GM23338 (cell line): Measurements from ENCODE around the gene SUGCT. TPM values are rescaled to one million over a fixed set of nuclear protein-coding genes. Genes with fewer than 3 reads are reported as not detected.

Experiments used
- ATAC-seq: fragments of 200-7000 bp; cut with Tn5 transposase; 3 replicates; pipeline ENCODE4 v1.9.1; 2020
- DNase-seq: peaks from one replicate; pipeline ENCODE4 v3.0.0-alpha.2; 2015; ENCODE audit warnings: low spot score
- H2AFZ ChIP-seq: fragments of 200-600 bp; sonication (generic); 2 replicates; pipeline ENCODE4 v1.8.0; 2016; ENCODE audit warnings: antibody characterized with exemption, mild to moderate bottlenecking, moderate library complexity
- H3F3A ChIP-seq: fragments of 200-600 bp; sonication (generic); replicated peaks from 2 replicates; pipeline ENCODE4 v1.8.0; 2017; ENCODE audit warnings: antibody characterized with exemption, mixed run types, low read depth
- H3K27ac ChIP-seq: fragments of 200-600 bp; sonication (generic); 2 replicates; pipeline ENCODE4 v1.6.1; 2016; ENCODE audit warnings: low read depth
- H3K27me3 ChIP-seq: fragments of 200-600 bp; sonication (generic); 2 replicates; pipeline ENCODE4 v1.8.0; 2016; ENCODE audit warnings: mild to moderate bottlenecking, mixed run types, moderate library complexity; ENCODE audit not compliant: insufficient read depth
- H3K36me3 ChIP-seq: fragments of 200-600 bp; sonication (generic); 2 replicates; pipeline ENCODE4 v1.8.0; 2016; ENCODE audit warnings: mild to moderate bottlenecking; ENCODE audit not compliant: insufficient read depth
- H3K4me1 ChIP-seq: fragments of 200-600 bp; sonication (generic); 2 replicates; pipeline ENCODE4 v1.8.0; 2016; ENCODE audit warnings: mild to moderate bottlenecking, moderate library complexity; ENCODE audit not compliant: insufficient read depth
- H3K4me2 ChIP-seq: fragments of 200-600 bp; sonication (generic); 2 replicates; pipeline ENCODE4 v1.7.1; 2017; ENCODE audit warnings: mixed run types
- H3K4me3 ChIP-seq: fragments of 200-600 bp; sonication (generic); 2 replicates; pipeline ENCODE4 v1.6.1; 2016; ENCODE audit warnings: mixed run types
- H3K79me2 ChIP-seq: fragments of 200-600 bp; sonication (generic); replicated peaks from 2 replicates; pipeline ENCODE4 v1.8.0; 2017; ENCODE audit warnings: mild to moderate bottlenecking; ENCODE audit not compliant: insufficient read depth
- H3K9me2 ChIP-seq: fragments of 200-600 bp; sonication (generic); 2 replicates; pipeline ENCODE4 v1.8.0; 2017; ENCODE audit not compliant: insufficient read depth
- H4K20me1 ChIP-seq: fragments of 200-600 bp; sonication (generic); replicated peaks from 2 replicates; pipeline ENCODE4 v1.8.0; 2017; ENCODE audit warnings: mild to moderate bottlenecking; ENCODE audit not compliant: insufficient read depth
- H3K27ac Mint-ChIP-seq: 2 replicates; pipeline ENCODE4 v1.8.0; 2020; ENCODE audit warnings: inconsistent platforms, mild to moderate bottlenecking, moderate library complexity, mixed read lengths
- H3K27me3 Mint-ChIP-seq: 3 replicates; pipeline ENCODE4 v1.8.0; 2022; ENCODE audit warnings: low read depth, mild to moderate bottlenecking, moderate library complexity, mixed read lengths, inconsistent platforms; ENCODE audit not compliant: insufficient read depth, poor library complexity
- H3K36me3 Mint-ChIP-seq: 3 replicates; pipeline ENCODE4 v1.8.0; 2021; ENCODE audit warnings: low read depth, mild to moderate bottlenecking, inconsistent platforms, moderate library complexity, mixed read lengths
- H3K4me1 Mint-ChIP-seq: 3 replicates; pipeline ENCODE4 v1.8.0; 2020; ENCODE audit warnings: mild to moderate bottlenecking, inconsistent platforms, mixed read lengths
- H3K4me3 Mint-ChIP-seq: 3 replicates; pipeline ENCODE4 v1.8.0; 2021; ENCODE audit warnings: moderate library complexity, mild to moderate bottlenecking, inconsistent platforms, mixed read lengths
- H3K9me3 Mint-ChIP-seq: 3 replicates; pipeline ENCODE4 v1.8.0; 2020; ENCODE audit warnings: moderate library complexity, mild to moderate bottlenecking, inconsistent platforms, mixed read lengths
- EZH2 ChIP-seq: fragments of 200-600 bp; sonication (generic); IDR thresholded peaks from one replicate; pipeline ENCODE4 v1.8.0; 2017; ENCODE audit warnings: antibody characterized with exemption, mild to moderate bottlenecking, low read depth; ENCODE audit not compliant: unreplicated experiment
- JUNB ChIP-seq: IDR thresholded peaks from one replicate; pipeline ENCODE4 v1.6.1; 2016; ENCODE audit warnings: antibody characterized with exemption; ENCODE audit not compliant: unreplicated experiment
- POLR2AphosphoS5 ChIP-seq: IDR thresholded peaks from 2 replicates; pipeline ENCODE4 v1.6.1; 2016; ENCODE audit warnings: antibody characterized with exemption, low read depth
- ZNF462 ChIP-seq: fragments of 250-450 bp; sonication (Bioruptor Pico); IDR thresholded peaks from 2 replicates; pipeline ENCODE4 v1.5.0; 2020; ENCODE audit warnings: mild to moderate bottlenecking, moderate library complexity
- polyA plus RNA-seq: library from polyadenylated mRNA; unstranded; fragments of >200 nt; fragmentation: Nextera tagmentation; extraction: Ambion mirVana; gene quantifications from 2 replicates; pipeline ENCODE4 v1.2.1, GENCODE V29; 2016
- total RNA-seq: library from RNA; depleted of rRNA; stranded (reverse); fragments of >200 nt; shearing (Covaris generic); gene quantifications from 2 replicates; pipeline ENCODE4 v1.2.3, GENCODE V29; 2014
- TF ChIP-seq, protein P1 (sequence below), 2 experiments: fragments of 200-600 bp in 1 of 2; sonication (generic) in 1 of 2; conservative IDR thresholded peaks; 2 replicates each; pipeline versions ENCODE4 v1.5.1 to v1.6.1; 2016 to 2017; ENCODE audit warnings: antibody characterized with exemption in 2 of 2, low read depth in 2 of 2, mild to moderate bottlenecking in 2 of 2, moderate library complexity in 1 of 2
- TF ChIP-seq, protein P2 (sequence below): IDR thresholded peaks from one replicate; pipeline ENCODE4 v1.6.1; 2018; ENCODE audit warnings: antibody characterized with exemption; ENCODE audit not compliant: unreplicated experiment

SUGCT gene
- total and polyA plus RNA-seq, 2 experiments from 2014 or later, result 4.2 to 5.6 TPM

DNA sequence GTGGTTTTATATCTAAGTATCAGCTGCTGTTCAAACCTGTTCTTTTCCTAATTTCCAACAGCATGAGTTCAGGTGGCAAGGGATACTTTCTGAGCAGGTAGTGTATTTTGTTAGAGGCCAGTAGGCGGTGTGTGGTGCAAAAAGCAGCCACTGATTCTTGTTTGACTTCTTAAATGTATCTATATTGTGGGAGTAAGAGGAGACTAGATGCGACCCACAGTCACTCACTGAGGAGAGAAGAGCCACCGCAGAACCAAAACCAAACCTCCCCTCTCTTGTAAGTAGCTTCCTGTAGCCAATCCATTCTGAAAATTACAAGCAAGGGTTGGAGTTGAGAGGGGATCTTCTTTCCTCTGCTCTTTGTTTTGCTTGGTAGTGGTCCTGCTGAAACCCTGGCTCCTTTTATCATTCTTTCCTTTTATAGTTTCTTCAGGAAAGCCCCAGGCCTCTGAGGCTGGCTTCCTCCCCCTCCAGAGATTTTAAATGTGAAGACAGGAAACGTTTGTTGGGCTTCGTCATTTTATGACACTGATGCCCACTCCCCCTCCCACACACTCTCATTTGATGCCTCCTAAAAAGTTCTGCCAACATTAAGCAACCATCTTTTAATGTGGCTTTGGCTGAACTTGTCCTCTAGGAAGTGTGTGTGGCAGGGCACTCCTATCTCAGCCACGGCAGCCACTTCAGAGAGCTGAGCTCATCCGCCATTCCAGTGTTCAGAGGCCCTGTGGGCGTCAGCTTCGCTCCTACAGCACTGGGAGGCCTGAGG is 566.0 kb downstream of the SUGCT start:
- no peaks in the 10 kb centered on the region for H3F3A ChIP-seq
- H3K4me1 ChIP-seq, result peaks cover 12% of the 10 kb centered on the region
- no peaks in the 10 kb centered on the region for H3K36me3 ChIP-seq
- H3K9me3 Mint-ChIP-seq, result no peaks in the 10 kb centered on the region
- H3K4me3 ChIP-seq, result no peak overlapping the region
- no peak overlapping the region for H3K4me3 Mint-ChIP-seq
- 0 out of 2 replicates have a peak overlapping the region, but pooled peaks have one; percentile 10 for H3K4me2 ChIP-seq
- no peaks in the 10 kb centered on the region for H3K36me3 Mint-ChIP-seq
- H3K27ac ChIP-seq, result no peak overlapping the region
- ATAC-seq (peak; percentile 81), DNase-seq (peak; percentile 51)
- peak overlapping the region; percentile 33; the same call in 1 of the 2 replicates for H3K27ac Mint-ChIP-seq
- peaks cover 22% of the 10 kb centered on the region for H3K4me1 Mint-ChIP-seq
- no peaks in the 10 kb centered on the region for H3K27me3 ChIP-seq
- no peaks in the 10 kb centered on the region for H3K79me2 ChIP-seq
- H3K9me2 ChIP-seq, result peaks cover 6% of the 10 kb centered on the region; the same call in 1 of the 2 replicates
- TF ChIP-seq, protein P1, sequence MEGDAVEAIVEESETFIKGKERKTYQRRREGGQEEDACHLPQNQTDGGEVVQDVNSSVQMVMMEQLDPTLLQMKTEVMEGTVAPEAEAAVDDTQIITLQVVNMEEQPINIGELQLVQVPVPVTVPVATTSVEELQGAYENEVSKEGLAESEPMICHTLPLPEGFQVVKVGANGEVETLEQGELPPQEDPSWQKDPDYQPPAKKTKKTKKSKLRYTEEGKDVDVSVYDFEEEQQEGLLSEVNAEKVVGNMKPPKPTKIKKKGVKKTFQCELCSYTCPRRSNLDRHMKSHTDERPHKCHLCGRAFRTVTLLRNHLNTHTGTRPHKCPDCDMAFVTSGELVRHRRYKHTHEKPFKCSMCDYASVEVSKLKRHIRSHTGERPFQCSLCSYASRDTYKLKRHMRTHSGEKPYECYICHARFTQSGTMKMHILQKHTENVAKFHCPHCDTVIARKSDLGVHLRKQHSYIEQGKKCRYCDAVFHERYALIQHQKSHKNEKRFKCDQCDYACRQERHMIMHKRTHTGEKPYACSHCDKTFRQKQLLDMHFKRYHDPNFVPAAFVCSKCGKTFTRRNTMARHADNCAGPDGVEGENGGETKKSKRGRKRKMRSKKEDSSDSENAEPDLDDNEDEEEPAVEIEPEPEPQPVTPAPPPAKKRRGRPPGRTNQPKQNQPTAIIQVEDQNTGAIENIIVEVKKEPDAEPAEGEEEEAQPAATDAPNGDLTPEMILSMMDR (conservative IDR thresholded peaks at IDR 0.05; ENCODE audit: low read depth in 2 of 2), result peak; percentile 10 to 38; a peak in 1 of 4 replicates
- TF ChIP-seq JUNB, result no peak
- no peaks in the 10 kb centered on the region for H4K20me1 ChIP-seq
- H3K27me3 Mint-ChIP-seq, result no peaks in the 10 kb centered on the region
- H2AFZ ChIP-seq, result peak overlapping the region; percentile 73; the same call in 1 of the 2 replicates

- H3K4me3 ChIP-seq, result no peak overlapping the region
- H3K27ac Mint-ChIP-seq, result no peak overlapping the region
- H3K36me3 ChIP-seq, result no peaks in the 10 kb centered on the region
- no peaks in the 10 kb centered on the region for H3K27me3 ChIP-seq
- H3K9me3 Mint-ChIP-seq, result no peaks in the 10 kb centered on the region
- no peaks in the 10 kb centered on the region for H4K20me1 ChIP-seq
- no peaks in the 10 kb centered on the region for H3K36me3 Mint-ChIP-seq
- no peaks in the 10 kb centered on the region for H3K79me2 ChIP-seq
- peaks cover 6% of the 10 kb centered on the region; the same call in 1 of the 2 replicates for H3K9me2 ChIP-seq
- ATAC-seq (no peak), DNase-seq (no peak)
- no peak overlapping the region for H3K4me2 ChIP-seq
- peaks cover 22% of the 10 kb centered on the region for H3K4me1 Mint-ChIP-seq
- H3K4me3 Mint-ChIP-seq, result no peak overlapping the region
- no peaks in the 10 kb centered on the region for H3K27me3 Mint-ChIP-seq
- H2AFZ ChIP-seq, result no peak overlapping the region
- no peak overlapping the region for H3K27ac ChIP-seq
- peaks cover 12% of the 10 kb centered on the region for H3K4me1 ChIP-seq
- no peaks in the 10 kb centered on the region for H3F3A ChIP-seq
- TF ChIP-seq ZNF462 (CRISPR knock-in tag) (no peak), EZH2 (no peak), JUNB (no peak), POLR2AphosphoS5 (no peak)
- TF ChIP-seq, protein P2, sequence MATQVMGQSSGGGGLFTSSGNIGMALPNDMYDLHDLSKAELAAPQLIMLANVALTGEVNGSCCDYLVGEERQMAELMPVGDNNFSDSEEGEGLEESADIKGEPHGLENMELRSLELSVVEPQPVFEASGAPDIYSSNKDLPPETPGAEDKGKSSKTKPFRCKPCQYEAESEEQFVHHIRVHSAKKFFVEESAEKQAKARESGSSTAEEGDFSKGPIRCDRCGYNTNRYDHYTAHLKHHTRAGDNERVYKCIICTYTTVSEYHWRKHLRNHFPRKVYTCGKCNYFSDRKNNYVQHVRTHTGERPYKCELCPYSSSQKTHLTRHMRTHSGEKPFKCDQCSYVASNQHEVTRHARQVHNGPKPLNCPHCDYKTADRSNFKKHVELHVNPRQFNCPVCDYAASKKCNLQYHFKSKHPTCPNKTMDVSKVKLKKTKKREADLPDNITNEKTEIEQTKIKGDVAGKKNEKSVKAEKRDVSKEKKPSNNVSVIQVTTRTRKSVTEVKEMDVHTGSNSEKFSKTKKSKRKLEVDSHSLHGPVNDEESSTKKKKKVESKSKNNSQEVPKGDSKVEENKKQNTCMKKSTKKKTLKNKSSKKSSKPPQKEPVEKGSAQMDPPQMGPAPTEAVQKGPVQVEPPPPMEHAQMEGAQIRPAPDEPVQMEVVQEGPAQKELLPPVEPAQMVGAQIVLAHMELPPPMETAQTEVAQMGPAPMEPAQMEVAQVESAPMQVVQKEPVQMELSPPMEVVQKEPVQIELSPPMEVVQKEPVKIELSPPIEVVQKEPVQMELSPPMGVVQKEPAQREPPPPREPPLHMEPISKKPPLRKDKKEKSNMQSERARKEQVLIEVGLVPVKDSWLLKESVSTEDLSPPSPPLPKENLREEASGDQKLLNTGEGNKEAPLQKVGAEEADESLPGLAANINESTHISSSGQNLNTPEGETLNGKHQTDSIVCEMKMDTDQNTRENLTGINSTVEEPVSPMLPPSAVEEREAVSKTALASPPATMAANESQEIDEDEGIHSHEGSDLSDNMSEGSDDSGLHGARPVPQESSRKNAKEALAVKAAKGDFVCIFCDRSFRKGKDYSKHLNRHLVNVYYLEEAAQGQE, result no peak
These were observed 567.2 kb downstream of the SUGCT start for GRCh38 chr7:40701836-40702551.
